NB4 (cell line): ENCODE measurements around the gene RPS21.

Experiments
- MYC ChIP-seq: IDR thresholded peaks from 2 replicates; pipeline ENCODE4 v1.6.1; 2011; ENCODE audit warnings: low read depth, low read length
- POLR2A ChIP-seq: IDR thresholded peaks from 2 replicates; pipeline ENCODE4 v1.6.1; 2011; ENCODE audit warnings: mild to moderate bottlenecking; ENCODE audit not compliant: insufficient read length; ENCODE audit errors: extremely low read depth
- TF ChIP-seq, protein P1 (sequence below): IDR thresholded peaks from one replicate; pipeline ENCODE4 v1.5.1; 2012; ENCODE audit warnings: low read depth, low read length
- TF ChIP-seq, protein P2 (sequence below): IDR thresholded peaks from 2 replicates; pipeline ENCODE4 v1.6.1; 2011; ENCODE audit warnings: low read depth, low read length

DNA sequence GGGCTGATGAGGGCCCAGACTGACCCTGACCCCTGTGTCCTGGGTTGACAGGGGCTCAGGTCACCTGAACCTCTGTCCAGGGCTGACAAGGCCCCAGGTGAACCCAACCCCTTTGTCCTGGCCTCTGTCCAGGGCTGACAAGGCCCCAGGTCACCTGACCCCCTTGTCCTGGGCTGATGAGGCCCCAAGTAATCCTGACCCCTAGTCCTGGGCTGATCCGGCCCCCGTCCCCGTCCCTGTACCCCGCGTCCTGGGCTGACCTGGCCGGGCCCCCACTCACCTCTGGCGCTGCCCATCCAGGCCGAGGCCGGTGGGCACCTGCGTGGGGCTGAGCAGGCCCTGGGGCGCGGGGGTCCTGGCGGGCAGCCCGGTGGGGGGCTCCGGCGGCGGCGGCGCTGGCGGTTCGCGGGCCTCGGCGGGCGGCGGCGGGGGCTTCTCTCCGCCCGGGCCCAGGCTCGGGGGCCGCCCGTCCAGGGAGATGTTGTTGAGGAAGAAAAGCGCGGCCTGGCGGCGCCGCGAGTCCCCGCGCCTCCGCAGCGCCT, 19.8 kb downstream of the RPS21 start:
- TF ChIP-seq, protein P1, sequence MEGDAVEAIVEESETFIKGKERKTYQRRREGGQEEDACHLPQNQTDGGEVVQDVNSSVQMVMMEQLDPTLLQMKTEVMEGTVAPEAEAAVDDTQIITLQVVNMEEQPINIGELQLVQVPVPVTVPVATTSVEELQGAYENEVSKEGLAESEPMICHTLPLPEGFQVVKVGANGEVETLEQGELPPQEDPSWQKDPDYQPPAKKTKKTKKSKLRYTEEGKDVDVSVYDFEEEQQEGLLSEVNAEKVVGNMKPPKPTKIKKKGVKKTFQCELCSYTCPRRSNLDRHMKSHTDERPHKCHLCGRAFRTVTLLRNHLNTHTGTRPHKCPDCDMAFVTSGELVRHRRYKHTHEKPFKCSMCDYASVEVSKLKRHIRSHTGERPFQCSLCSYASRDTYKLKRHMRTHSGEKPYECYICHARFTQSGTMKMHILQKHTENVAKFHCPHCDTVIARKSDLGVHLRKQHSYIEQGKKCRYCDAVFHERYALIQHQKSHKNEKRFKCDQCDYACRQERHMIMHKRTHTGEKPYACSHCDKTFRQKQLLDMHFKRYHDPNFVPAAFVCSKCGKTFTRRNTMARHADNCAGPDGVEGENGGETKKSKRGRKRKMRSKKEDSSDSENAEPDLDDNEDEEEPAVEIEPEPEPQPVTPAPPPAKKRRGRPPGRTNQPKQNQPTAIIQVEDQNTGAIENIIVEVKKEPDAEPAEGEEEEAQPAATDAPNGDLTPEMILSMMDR, result no peak
- no peak for TF ChIP-seq POLR2A
- TF ChIP-seq, protein P2, sequence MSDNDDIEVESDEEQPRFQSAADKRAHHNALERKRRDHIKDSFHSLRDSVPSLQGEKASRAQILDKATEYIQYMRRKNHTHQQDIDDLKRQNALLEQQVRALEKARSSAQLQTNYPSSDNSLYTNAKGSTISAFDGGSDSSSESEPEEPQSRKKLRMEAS, result no peak
- TF ChIP-seq MYC, result no peak
